ENCODE measurements around the gene ZMIZ1.

ZMIZ1 gene

GRCh38 chr10:79050896-79051555, 17.7 kb upstream of the ZMIZ1 start:
- no peak for DNase-seq (ENCODE audit: low read depth in 3 of 3, low spot score in 1 of 3)

- DNase-seq (ENCODE audit: low read depth in 3 of 3, low spot score in 1 of 3), result no peak
Measured at GRCh38 chr10:79051766-79052165, 17.0 kb upstream of the ZMIZ1 start.

GRCh38 chr10:79052291-79053080, 16.3 kb upstream of the ZMIZ1 start:
- DNase-seq (ENCODE audit: low read depth in 3 of 3, low spot score in 1 of 3), result no peak

GRCh38 chr10:79053081-79053434, 15.7 kb upstream of the ZMIZ1 start:
- no peak for DNase-seq (ENCODE audit: low read depth in 3 of 3, low spot score in 1 of 3)

- no peak for DNase-seq (ENCODE audit: low read depth in 3 of 3, low spot score in 1 of 3)
Measured at GRCh38 chr10:79053481-79054202, 15.1 kb upstream of the ZMIZ1 start.

- no peak for DNase-seq (ENCODE audit: low read depth in 3 of 3, low spot score in 1 of 3)
Measured at GRCh38 chr10:79054203-79055099, 14.3 kb upstream of the ZMIZ1 start.

GRCh38 chr10:79055100-79055782, 13.5 kb upstream of the ZMIZ1 start:
- DNase-seq (ENCODE audit: low read depth in 3 of 3, low spot score in 1 of 3), result no peak

GRCh38 chr10:79055892-79056291, 12.9 kb upstream of the ZMIZ1 start:
- no peak for DNase-seq (ENCODE audit: low read depth in 3 of 3, low spot score in 1 of 3)

GRCh38 chr10:79056361-79056735, 12.4 kb upstream of the ZMIZ1 start:
- DNase-seq (ENCODE audit: low read depth in 3 of 3, low spot score in 1 of 3), result no peak

- no peak for DNase-seq (ENCODE audit: low read depth in 3 of 3, low spot score in 1 of 3)
Measured at GRCh38 chr10:79056736-79057391, 11.9 kb upstream of the ZMIZ1 start.

- DNase-seq (ENCODE audit: low read depth in 3 of 3, low spot score in 1 of 3), result no peak
Measured at GRCh38 chr10:79057481-79058275, 11.1 kb upstream of the ZMIZ1 start.

- no peak for DNase-seq (ENCODE audit: low read depth in 3 of 3, low spot score in 1 of 3)
Measured at GRCh38 chr10:79058899-79059841, 9.6 kb upstream of the ZMIZ1 start.

- DNase-seq (ENCODE audit: low read depth in 3 of 3, low spot score in 1 of 3), result no peak
Measured at GRCh38 chr10:79059859-79060379, 8.8 kb upstream of the ZMIZ1 start.

- DNase-seq (ENCODE audit: low read depth in 3 of 3, low spot score in 1 of 3), result no peak
Measured at GRCh38 chr10:79060641-79061255, 8.0 kb upstream of the ZMIZ1 start.

- DNase-seq (ENCODE audit: low read depth in 3 of 3, low spot score in 1 of 3), result no peak
Measured at GRCh38 chr10:79061441-79062315, 7.1 kb upstream of the ZMIZ1 start.

GRCh38 chr10:79063071-79063491, 5.7 kb upstream of the ZMIZ1 start:
- DNase-seq (ENCODE audit: low read depth in 3 of 3, low spot score in 1 of 3), result no peak
